Spinal cord (tissue), 10 donors: ENCODE results near the gene EXOG. TPM values are rescaled to one million over a fixed set of nuclear protein-coding genes. Genes with fewer than 3 reads are reported as not detected.

ENCODE experiments used
- DNase-seq, 6 donors: peaks; one replicate each; pipeline versions ENCODE4 v3.0.0 to v3.0.0-alpha.2; 2013 to 2015; ENCODE audit warnings: low spot score in 6 of 6, low read depth in 4 of 6
- H3K27ac ChIP-seq: one replicate; pipeline ENCODE4 v1.5.1; 2013; ENCODE audit warnings: low read depth, low read length, control low read depth
- H3K27me3 ChIP-seq: one replicate; pipeline ENCODE4 v1.6.1; 2013; ENCODE audit warnings: low read length; ENCODE audit not compliant: control insufficient read depth, insufficient read depth
- H3K36me3 ChIP-seq: one replicate; pipeline ENCODE4 v1.6.1; 2013; ENCODE audit warnings: low read length; ENCODE audit not compliant: control insufficient read depth, insufficient read depth
- H3K4me1 ChIP-seq: one replicate; pipeline ENCODE4 v1.6.1; 2013; ENCODE audit warnings: low read length; ENCODE audit not compliant: control insufficient read depth, insufficient read depth
- H3K4me3 ChIP-seq: one replicate; pipeline ENCODE4 v1.5.1; 2013; ENCODE audit warnings: low read depth, low read length, control low read depth
- H3K9me3 ChIP-seq: one replicate; pipeline ENCODE4 v1.6.1; 2013; ENCODE audit warnings: low read length; ENCODE audit not compliant: control insufficient read depth, insufficient read depth
- WGBS: methylation state at CpG from one replicate; pipeline ENCODE4 v1.1.5; 2013; ENCODE audit warnings: missing lambda C conversion rate; ENCODE audit not compliant: insufficient coverage; 5-methylcytosine and 5-hydroxymethylcytosine counted together
- long read RNA-seq, 4 donors: transcript quantifications; one replicate each; lab custom pipeline, GENCODE V29; 2026
- polyA plus RNA-seq, 2 donors: library from polyadenylated mRNA; unstranded; fragments of 120-200 nt; gene quantifications; one replicate each; pipeline ENCODE4 v1.2.1, GENCODE V29; 2013; ENCODE audit not compliant: insufficient read length in 2 of 2
- total RNA-seq, 2 donors: library from RNA; depleted of rRNA in 1 of 2; stranded (reverse); fragments of 120-200 nt in 1 of 2; fragments of >200 nt in 1 of 2; gene quantifications; one replicate each; pipeline versions ENCODE4 v1.2.3 to v1.2.4, GENCODE V29; 2013 to 2014
- donor health status: healthy.

Gene EXOG, protein sequence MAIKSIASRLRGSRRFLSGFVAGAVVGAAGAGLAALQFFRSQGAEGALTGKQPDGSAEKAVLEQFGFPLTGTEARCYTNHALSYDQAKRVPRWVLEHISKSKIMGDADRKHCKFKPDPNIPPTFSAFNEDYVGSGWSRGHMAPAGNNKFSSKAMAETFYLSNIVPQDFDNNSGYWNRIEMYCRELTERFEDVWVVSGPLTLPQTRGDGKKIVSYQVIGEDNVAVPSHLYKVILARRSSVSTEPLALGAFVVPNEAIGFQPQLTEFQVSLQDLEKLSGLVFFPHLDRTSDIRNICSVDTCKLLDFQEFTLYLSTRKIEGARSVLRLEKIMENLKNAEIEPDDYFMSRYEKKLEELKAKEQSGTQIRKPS
- total RNA-seq = 10 to 100 TPM; 13.3 to 23.2 TPM
- polyA plus RNA-seq = 10 to 100 TPM; 16.8 to 24.5 TPM
- long read RNA-seq, donor 1, transcript EXOG-201 (6 exons, 2,792 nt) = major isoform, 7 of 9 reads
- long read RNA-seq, donor 1, partial matches to known transcripts = 0 of 9 reads
- long read RNA-seq, donor 1, other reads (novel, unspliced or antisense) = 0 of 9 reads
- long read RNA-seq, donor 2, partial matches to known transcripts = 0 of 1 reads
- long read RNA-seq, donor 2, other reads (novel, unspliced or antisense) = 0 of 1 reads
- long read RNA-seq, donor 3, partial matches to known transcripts = 0 of 3 reads
- long read RNA-seq, donor 3, other reads (novel, unspliced or antisense) = 0 of 3 reads
- long read RNA-seq, donor 4, partial matches to known transcripts = 0 of 3 reads
- long read RNA-seq, donor 4, other reads (novel, unspliced or antisense) = 0 of 3 reads

DNA sequence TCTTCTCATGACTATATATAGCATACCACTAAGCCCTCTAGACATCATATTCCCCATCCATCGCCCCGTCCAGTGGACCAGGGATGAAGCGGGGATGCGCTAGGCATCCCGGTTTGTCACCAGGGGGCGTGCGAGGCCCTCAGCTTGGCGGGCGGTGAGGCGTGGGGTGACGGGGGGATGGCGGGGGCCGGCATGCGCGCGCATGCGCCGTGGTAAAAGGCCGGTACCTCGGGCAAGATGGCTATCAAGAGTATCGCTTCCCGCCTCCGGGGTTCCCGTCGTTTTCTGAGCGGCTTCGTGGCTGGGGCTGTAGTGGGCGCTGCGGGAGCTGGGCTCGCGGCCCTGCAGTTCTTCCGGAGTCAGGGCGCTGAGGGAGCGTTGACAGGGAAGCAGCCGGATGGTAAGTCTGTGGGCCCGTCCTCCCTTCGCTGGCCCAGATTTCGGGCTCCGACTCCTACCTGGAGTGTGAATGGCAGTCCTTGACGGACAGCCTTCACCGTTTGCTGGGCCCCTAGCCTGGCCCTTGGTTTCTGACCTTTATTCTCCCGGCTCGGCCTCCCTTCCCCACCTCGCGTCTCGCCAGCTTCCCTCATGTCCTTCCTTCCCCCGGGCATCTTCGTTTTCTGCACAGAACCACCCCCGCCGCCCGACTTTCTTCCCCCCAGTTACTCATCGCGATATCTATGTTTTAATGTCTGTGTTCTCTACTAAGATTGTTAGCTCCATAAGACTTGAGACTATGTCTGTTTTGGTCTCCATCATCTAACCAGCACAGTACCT is at the start of gene EXOG:
Gene EXOG, plus strand, starts transcription at position 210 of the 780 bp plus-strand sequence. Its CDS starts 28 bp downstream, at position 238.
- Histone ChIP-seq H3K27ac (peak within 1 kb of the TSS; percentile 87), H3K36me3 (peaks cover 4% of the 10 kb centered on the region), H3K9me3 (no peaks in the 10 kb centered on the region), H3K27me3 (no peaks in the 10 kb centered on the region), H3K4me1 (peaks cover 3% of the 10 kb centered on the region), H3K4me3 (peak within 1 kb of the TSS; percentile 87)
- WGBS = 0% methylated on average over 45 of the region's 53 CpGs
- DNase-seq = peak; percentile 54 to 98 (median 88)

DNA sequence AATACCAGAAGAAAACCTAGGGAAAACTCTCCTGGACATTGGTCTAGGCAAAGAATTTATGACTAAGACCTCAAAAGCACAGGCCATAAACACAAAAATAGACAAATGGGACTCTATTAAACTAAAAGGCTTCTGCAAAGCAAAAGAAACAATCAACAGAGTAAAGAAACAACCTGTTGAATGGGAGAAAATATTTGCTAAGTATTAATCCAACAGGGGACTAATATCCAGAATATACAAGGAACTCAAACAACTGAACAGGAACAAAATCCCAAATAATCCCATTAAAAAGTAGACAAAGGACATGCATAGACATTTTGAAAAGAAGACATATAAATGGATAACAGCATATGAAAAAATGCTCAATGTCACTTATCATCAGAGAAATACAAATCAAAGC is 49.3 kb upstream of the EXOG start:
- Histone ChIP-seq H3K4me3 (no peak overlapping the region), H3K9me3 (no peaks in the 10 kb centered on the region), H3K4me1 (no peaks in the 10 kb centered on the region), H3K36me3 (no peaks in the 10 kb centered on the region), H3K27ac (no peak overlapping the region), H3K27me3 (no peaks in the 10 kb centered on the region)
- DNase-seq = no peak

DNA sequence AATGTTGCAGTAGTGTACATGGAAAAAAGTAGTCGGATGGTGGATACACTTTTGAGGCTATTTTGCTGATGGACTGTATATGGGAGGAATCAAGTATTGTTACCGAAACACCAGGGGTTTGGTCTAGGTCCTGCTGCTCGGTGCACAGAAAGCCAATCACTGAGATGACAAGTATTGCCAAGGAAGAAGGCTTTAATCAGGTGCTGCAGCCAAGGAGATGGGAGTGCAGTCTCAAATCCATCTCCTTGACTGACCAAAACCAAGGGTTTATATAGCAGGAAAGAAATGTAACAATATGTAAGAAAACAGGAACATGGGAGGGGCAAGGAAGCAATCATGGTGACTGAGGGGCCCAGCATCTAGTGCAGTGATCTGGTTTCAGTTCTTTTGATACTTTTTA is 45.3 kb upstream of the EXOG start:
- no peak for DNase-seq

DNA sequence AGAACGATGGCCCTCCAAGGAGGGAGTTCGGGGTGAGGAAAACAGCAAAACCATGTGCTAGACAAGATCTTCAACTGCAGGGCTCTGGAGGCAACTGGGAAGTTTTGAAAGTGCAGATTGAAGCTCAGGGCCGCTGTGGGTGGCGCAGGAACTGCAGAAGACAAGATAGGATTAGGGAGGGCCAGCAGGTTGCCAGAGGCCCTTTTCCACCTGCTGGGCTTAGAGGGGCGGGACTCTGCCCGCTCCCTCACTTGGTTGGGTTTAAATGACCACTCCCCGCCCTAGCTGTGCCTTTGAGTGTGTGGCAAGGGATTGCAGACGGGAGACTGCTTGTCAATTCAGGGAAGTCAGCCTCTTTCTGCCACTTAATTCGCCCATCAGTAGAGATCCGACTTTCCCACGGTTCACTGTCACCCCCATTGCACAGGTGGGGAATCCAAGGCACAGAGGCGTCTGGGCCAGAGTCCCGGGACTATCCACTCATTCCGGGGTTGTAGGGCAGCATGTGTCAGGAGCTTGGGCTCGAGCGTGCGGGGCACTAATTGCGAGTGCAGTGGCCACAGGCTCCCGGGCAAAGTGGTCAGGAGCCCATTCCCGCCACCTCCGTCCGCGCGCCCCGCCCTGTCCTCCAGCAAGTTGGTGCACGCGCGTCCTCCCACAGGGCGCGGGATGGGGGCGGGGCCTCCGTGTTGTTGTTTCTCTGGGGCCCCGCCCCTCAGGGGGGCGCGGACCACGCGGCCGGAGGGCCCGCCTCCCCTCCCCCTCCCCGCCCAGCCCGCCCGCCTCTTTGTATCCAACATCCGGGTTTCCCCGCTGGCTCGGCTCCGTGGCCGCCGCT is 42.8 kb upstream of the EXOG start, which contains the start of gene ACVR2B:
Gene ACVR2B, plus strand, starts transcription at position 816 of the 838 bp plus-strand sequence. CDS start 433 bp downstream, outside the sequence.
- peak within 1 kb of the TSS; percentile 57 for H3K27ac ChIP-seq
- no peaks in the 10 kb centered on the region for H3K27me3 ChIP-seq
- peaks cover 20% of the 10 kb centered on the region for H3K4me1 ChIP-seq
- peak; percentile 40 to 96 (median 80) for DNase-seq
- H3K9me3 ChIP-seq = no peaks in the 10 kb centered on the region
- WGBS = 4% methylated on average over 35 of the region's 48 CpGs
- H3K4me3 ChIP-seq = peak within 1 kb of the TSS; percentile 84
- H3K36me3 ChIP-seq = no peaks in the 10 kb centered on the region

More for the DNA sequence above, 45.3 kb upstream of the EXOG start:
- Histone ChIP-seq H3K36me3 (no peaks in the 10 kb centered on the region), H3K4me1 (peaks cover 15% of the 10 kb centered on the region), H3K4me3 (no peak overlapping the region), H3K27me3 (no peaks in the 10 kb centered on the region), H3K9me3 (no peaks in the 10 kb centered on the region), H3K27ac (no peak overlapping the region)
- 97% methylated on average over 3 of the region's 3 CpGs for WGBS

DNA sequence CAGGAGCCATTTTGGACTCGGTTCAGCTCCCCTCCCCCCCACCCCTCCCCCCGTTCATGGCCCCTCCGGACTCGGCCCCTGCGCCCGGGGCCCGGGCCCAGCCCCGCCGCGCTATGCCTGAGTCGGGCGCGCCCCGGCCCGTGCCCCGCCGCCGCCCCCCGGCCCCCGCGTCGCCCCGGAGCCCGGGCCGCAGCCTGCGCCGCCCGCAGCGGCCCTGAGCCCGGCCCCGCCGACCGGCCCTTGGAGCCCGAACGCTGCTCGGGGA is 42.3 kb upstream of the EXOG start:
- WGBS = 0% methylated on average over 35 of the region's 36 CpGs
- Histone ChIP-seq H3K4me3 (peak overlapping the region; percentile 84), H3K9me3 (no peaks in the 10 kb centered on the region), H3K36me3 (no peaks in the 10 kb centered on the region), H3K4me1 (peaks cover 20% of the 10 kb centered on the region), H3K27ac (no peak overlapping the region), H3K27me3 (no peaks in the 10 kb centered on the region)
- DNase-seq = no peak

DNA sequence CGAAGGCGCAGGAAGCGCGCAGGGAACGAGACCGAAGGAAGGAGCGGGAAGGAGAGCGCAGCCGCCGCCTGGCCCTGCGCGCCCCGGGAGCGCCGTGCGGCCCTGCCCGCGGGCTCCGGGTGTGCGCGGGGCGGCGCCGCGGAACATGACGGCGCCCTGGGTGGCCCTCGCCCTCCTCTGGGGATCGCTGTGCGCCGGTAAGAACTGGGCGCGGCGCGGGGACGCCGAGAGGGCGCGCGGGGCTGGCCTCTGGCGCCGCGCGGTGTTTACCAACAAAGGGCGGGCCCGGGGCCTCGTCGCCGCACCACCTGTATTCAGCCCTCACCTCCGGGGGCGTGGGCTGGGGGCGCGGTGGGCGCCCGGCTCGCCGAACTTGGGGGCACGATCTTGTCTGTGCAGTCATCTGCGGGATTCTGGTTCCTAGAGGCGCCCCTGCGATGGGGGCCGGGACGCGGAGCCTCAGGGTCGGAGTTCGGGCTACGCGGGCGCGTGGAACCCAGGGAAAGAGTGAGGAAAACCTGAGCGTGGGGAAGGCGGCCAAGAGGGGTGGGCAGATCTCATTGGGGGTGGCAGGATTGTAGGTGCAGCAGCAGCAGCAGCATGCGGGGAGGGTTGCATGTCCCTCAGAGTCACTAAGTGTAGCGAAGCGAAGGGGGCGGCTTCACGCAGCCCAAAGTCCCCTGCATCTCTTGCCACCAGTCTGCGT is 41.8 kb upstream of the EXOG start:
- DNase-seq = peak in 3 of 6 donors; percentile 14 to 67 (median 28)
- Histone ChIP-seq H3K36me3 (peaks cover 3% of the 10 kb centered on the region), H3K27me3 (no peaks in the 10 kb centered on the region), H3K4me3 (peak overlapping the region; percentile 84), H3K9me3 (no peaks in the 10 kb centered on the region), H3K27ac (peak overlapping the region; percentile 47), H3K4me1 (peaks cover 23% of the 10 kb centered on the region)
- under 1% methylated on average over 78 of the region's 78 CpGs for WGBS

DNA sequence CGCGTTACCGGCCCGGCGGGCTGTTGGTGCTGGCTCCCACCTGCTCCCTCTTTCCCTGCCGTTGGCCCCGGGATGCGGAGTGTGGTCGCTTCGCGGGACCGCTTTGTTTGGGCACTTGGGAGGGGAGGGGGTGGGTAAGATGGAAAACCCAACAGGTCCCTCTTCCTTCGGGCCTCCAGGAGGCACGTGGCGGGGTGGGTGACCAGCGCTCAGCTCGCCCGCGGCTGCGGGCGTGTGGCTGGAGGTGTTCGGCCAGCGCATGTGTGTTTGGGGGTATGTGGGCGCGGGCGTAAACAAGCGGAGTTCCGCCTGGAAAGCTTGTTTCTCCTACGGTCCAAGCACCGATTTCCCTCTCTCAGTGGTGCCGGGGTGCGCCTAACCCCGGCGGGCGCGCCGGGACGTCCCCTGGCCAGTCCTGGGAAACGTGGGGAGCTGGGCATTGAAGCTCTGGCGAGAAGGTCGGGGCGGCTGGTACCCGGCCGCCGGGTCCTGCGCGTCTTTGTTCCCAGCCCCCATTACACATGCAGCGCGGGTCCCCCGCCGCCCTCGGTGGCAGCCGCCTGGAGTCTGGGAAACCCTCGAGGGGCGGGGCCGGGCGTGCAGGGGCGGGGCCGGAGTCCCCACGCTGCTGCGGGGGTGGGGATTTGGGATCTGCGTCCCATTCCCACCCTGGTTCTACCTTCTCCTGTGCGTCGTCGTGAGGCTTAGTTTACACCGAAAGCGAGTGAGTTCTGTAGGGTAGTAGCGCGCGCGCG is 41.1 kb upstream of the EXOG start:
- no peaks in the 10 kb centered on the region for H3K9me3 ChIP-seq
- under 1% methylated on average over 57 of the region's 72 CpGs for WGBS

More for the DNA sequence above, 41.1 kb upstream of the EXOG start:
- Histone ChIP-seq H3K4me3 (peak overlapping the region; percentile 84), H3K27ac (peak overlapping the region; percentile 47), H3K4me1 (peaks cover 28% of the 10 kb centered on the region), H3K36me3 (peaks cover 5% of the 10 kb centered on the region), H3K27me3 (no peaks in the 10 kb centered on the region)
- peak in 5 of 6 donors; percentile 24 to 92 (median 59) for DNase-seq
